Fibroblast of skin of right quadriceps (primary cell): ENCODE results near the gene NQO2.
"Not testable (repeated sequence)": the region's sequence is repeated elsewhere in the genome, so short reads cannot be mapped to it uniquely, and the experiment has no call there.

Source experiments
- DNase-seq: peaks from one replicate; pipeline ENCODE4 v3.0.0-alpha.2; 2013

Gene NQO2

DNA sequence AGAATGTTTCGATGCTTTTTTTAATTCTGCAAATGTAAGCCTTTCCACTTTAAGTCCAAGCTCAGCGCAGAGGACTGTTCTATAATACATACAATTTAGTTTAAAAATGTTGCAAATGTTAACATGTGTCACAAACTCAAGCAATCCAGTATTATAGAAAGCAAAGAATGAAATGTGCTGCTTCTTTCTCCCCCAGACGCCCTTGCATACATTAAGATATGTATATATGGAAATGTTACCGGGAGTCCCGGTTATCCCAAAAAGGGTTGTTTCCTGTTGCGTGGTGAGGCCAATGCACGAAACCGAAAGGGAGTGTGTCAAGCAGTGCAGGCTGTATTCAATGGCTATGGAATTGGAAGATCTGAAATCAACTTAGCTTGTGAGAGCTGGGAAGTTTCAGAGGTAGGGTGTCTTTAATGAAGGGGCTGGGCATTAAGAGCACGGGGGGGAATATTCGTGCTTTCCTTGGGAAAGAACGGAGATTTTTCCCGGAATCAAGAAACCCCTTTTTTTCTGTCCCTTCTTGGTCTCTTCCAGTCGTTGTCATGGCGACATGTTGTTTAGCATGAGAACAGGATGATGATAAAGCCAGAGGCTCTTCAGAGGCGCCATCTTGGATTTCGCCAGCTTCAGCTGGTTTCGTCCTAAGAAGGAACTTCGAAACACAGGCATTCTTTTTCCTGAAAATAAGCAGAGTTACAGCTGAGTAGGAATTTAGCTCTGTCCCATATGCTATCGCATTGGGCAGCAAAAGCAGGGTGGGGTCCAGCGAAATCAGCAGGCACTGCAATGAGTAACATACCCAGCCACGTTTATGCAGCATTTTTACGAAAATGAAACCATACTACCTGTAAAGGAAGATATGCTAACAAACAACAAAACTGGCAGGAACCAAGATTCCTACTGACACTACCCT is 10.1 kb upstream of the NQO2 start:
- peak; percentile 96 for DNase-seq

- peak; percentile 43 for DNase-seq
Observed at GRCh38 chr6:2990248-2990931, 9.3 kb upstream of the NQO2 start.

GRCh38 chr6:2990932-2991506 is 8.7 kb upstream of the NQO2 start:
- DNase-seq = no peak

DNA sequence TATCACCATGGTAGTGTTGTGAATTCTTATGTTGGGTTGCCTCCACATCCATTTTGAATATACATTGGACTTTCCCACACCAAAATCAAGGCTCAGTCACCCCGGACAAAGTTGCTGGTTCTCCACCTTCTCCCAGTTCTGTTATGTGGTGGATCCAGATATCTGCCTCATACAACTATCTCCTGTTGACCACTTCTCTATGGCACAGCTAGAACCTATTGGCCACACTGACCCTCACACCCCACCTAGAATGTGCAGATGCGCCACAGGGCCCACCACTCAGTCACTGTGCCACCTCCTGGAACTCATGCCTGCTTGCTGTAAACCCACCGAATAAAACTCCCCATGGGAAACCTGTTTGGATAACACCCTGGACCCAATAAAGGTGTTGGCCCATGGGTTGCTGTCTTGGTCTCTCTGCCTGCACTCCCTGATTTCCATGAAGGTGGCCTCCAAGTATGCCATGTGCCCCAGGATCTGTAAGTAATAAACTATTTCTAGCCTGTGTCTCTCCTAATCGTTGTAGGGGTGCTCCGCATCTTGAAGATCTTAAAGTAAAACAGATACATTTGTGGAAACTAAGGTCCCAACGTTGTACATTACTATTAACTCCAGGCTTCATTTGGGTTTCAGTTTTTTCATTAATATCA is 7.2 kb upstream of the NQO2 start:
- no peak for DNase-seq

- no peak for DNase-seq
Observed at GRCh38 chr6:2993755-2994317, 5.9 kb upstream of the NQO2 start.

GRCh38 chr6:2998249-2998997 is 1.3 kb upstream of the NQO2 start:
- not testable (repeated sequence) for DNase-seq

GRCh38 chr6:2998998-2999617 is 586 bp upstream of the NQO2 start:
- DNase-seq = peak; percentile 77

GRCh38 chr6:3001146-3001772 is 1.6 kb downstream of the NQO2 start:
- DNase-seq = no peak

GRCh38 chr6:3001773-3002293 is 2.1 kb downstream of the NQO2 start:
- DNase-seq = peak; percentile 83

DNA sequence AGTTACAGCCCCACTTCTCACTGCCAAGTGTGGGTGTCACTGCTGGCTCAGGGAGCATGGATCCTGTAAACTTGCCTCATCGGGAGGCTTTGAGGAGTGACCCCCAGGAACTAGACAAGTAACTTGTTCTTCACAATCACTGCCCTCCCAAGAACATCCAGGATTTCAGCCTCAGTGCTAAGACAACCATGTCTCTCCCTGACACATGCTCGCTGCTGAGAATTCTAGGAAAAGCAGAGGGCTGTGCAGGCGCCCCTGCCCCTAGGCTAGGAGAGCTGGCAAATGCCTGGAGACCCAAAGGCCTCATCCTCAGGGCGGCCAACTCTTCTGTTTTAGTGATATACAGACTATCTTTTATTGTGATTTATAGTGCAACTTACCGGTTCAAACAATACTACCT is 3.5 kb downstream of the NQO2 start:
- DNase-seq = not testable (repeated sequence)

GRCh38 chr6:3005077-3005476 is 5.4 kb downstream of the NQO2 start:
- DNase-seq = no peak

DNA sequence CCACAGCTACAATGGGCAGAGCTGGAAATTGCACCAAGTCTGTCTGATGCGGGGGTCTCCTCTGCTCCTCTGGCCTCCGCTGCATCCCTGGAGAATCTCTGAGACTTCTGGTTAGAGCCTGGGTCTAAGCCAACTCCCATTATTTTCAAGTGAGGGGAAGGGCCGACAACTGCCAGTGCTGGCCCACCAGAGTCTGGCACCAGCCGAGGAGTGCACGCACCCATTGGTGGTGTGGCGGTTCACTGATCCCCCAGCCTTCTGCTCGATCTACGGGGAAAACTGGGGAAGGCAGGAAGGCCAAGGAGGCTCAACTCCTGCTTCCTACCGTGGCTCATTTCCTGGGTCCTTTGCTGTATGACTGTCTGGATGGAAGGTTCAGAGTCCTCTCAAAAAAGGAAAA is 6.2 kb downstream of the NQO2 start:
- no peak for DNase-seq

- no peak for DNase-seq
Observed at GRCh38 chr6:3006476-3006875, 6.8 kb downstream of the NQO2 start.

GRCh38 chr6:3007571-3007970 is 7.9 kb downstream of the NQO2 start:
- no peak for DNase-seq

DNA sequence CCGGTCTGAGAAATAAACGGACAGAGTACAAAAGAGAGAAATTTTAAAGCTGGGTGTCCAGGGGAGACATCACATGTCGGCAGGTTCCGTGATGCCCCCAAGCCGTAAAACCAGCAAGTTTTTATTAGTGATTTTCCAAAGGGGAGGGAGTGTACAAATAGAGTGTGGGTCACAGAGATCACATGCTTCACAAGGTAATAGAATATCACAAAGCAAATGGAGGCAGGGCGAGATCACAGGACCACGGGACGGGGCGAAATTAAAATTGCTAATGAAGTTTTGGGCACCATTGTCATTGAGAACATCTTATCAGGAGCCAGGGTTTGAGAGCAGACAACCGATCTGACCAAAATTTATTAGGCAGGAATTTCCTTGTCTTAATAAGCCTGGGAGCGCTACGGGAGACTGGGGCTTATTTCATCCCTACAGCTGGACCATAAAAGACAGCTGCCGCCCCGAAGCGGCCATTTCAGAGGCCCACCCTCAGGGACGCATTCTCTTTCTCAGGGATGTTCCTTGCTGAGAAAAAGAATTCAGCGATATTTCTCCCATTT is 9.1 kb downstream of the NQO2 start:
- not testable (repeated sequence) for DNase-seq

GRCh38 chr6:3009930-3010329 is 10.2 kb downstream of the NQO2 start:
- DNase-seq = no peak

- DNase-seq = no peak
Observed at GRCh38 chr6:3011158-3011557, 11.5 kb downstream of the NQO2 start.

DNA sequence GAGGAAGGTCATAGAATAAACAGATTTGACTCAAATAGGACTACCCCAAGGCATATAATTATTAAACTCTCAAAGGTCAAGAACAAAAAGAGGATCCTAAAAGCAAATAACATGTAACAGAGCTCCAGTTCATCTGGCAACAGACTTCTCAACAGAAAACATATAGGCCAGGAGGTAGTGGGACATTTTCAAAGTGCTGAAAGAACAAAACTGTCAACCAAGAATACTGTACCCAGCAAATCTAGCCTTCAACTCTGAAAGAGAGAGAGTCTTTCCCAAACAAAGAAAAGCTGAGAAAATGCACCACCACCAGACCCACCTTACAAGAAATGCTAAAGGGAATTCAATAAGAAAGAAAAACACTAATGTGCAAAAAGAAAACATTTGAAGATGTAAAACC is 11.9 kb downstream of the NQO2 start:
- no peak for DNase-seq

GRCh38 chr6:3013486-3013885 is 13.8 kb downstream of the NQO2 start:
- DNase-seq = peak; percentile 31

DNA sequence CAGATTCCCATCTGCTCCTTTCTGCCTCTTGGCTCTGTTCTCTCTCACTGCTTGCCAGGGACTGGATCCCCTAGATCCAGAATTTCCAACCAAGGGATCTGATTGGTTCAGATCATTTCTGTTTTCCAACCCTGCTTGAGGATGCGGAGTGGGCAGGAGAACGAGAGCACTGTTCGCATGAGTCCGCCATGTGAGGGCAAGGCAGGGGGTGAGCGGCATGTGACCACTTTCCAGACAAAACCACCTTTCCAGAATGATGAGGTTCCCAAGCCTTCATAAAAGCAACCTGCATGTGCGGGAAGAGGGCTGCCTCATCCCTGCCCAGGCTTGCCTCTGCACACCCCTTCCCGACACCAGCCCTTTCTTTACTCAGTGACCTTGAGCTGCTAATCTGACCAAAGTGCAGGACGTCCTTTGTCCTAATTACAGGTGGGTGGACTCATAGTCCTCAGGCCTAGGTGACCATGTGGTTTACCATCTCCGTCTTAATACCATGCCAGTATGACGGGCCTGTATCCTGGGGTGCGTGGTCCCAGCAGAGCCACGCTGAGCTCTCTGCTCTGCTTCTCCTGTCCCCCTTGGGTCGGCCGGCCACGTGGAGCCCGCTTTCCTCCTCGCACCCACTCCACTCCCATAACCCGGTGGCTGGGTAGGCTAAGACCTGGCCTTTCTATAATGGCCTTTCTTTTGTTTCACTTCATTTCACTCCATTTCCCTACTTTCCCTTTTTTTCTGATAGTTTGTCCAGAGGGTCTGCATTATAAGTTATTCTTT is 14.4 kb downstream of the NQO2 start:
- no peak for DNase-seq
